Measurements from ENCODE around the gene ST3GAL5.

The ST3GAL5 gene

DNA sequence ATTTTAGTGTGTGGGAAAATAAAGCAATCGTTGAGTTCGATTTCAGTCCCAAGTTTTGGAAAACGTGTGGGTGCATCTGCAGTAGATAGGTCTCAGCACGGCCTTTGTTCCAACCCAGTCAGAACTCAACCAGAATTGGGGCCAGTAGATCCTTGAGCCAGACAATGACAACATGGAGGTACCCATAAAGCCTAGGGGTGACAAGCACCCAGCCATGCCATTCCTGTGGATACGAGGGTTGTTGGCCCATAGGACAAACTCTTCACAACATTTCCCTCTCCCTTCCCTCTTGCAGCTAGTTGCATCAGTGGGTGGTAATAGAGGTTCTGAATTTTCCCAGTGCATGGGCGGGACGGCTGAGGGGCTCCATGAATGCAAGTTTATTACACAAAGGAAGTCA lies 60.1 kb downstream of the ST3GAL5 start:
- DNase-seq, result no peak

DNA sequence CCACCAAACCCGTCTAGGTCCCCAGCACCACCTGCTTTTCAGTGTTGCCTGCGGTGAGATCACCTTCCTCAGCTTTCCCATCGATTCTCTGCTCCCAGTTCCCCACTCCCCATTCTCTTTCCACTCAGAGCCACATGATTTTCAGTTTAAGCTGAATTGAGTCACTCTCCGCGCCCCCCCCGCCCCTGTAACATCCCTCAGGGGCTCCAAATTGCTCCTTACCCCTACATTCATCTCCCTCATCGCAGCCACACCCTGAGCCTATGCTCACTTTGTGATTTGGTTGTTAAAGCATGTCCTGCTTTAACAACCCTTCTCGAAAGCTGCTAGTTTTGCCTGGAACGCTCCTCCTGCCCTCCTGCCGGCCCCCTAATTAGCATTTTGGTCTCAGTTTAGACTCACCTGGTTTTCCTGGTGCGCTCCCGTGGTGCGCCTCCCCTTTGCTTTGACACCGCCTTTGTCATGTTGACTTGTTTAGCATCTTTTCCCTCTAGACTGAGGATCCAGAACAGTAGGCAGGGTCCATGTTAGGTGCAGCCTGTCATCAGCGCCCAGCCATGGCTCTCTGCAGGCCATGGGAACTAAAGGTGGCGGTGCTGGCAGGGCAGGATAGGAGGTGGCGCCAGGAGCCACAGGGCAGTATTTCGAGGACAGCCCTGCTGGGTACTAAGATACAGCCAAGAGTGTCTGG lies 60.8 kb downstream of the ST3GAL5 start:
- no peak for DNase-seq

DNA sequence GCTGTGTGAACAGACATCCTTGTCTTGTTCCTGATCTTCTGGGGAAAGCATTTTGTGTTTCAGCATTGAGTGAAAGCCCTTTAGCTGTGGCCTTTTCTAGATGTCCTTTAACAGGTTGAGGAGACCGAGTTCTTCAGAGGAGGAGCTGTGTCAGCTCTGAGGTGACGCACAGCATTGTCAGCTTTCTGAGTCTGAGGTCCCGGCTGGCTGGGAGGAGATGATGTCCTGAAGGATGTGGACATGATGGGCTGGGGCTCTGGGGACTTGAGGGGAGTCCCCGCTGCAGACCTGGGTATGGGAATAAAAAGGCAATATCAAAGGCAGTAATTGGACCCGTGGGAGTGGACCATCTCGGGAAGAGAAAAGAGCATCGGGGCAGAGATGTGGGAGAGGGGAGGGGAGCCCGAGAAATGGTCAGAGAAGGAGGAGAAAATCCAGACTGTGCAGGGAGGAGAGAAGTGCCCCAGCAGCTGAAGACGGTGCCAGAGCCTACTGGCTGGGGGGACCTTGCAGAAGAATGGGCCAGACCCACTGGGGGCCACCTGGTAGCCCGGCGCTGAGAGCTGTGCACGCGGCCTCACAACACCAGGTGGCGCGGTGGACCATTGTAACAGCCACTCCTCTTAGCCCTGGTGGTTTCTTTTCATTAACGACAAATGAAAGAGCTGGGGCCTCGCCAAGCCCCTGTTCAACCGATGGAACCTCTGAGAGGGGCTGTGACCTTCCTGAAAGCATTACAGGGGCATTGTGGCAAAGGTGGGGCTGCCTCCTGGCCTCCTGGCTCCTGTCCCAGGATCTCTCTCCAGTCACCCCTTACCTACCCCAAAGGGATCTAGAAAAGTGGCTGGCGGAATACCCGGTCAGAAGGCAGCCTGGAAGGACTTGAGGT lies 61.6 kb downstream of the ST3GAL5 start:
- peak; percentile 40 for DNase-seq

DNA sequence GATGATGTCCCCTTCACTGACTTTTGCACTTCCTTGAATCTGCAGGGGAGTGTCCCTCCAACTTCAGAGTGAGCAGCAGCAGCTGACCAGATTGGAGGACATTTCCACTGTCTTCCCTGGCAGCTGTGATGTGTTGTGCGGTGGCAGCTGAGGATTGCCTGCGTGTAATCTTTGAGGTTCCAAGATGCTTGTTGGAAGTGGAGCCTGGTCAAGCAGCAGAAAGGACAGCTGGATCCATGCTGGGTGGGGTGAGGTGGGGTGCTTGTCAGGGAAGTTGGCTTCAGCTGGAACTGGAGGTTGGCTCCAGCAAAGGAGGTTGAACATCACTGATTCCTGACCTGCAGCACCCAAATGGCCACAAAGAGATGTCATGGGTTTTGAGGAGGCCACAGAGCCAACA lies 64.8 kb downstream of the ST3GAL5 start:
- DNase-seq, result no peak

DNA sequence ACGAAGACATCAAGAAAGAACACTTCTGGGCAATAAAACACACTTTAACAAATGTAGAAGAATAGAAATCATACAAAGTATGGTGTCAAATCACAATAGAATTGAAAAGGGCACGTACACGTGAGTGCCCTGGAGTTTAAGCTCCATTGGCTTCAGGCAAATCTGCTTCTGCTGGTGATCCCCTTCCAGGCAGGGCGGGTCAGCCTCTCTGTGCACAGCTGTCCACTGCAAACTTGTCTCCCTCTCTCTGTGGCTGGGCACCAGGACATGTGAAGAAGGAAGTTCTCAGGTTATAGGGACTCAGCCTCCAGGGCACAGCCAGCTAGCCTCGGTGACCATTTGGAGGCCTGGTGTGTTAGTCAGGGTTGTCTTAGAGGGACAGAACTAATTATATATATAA lies 66.0 kb downstream of the ST3GAL5 start:
- DNase-seq, result no peak

DNA sequence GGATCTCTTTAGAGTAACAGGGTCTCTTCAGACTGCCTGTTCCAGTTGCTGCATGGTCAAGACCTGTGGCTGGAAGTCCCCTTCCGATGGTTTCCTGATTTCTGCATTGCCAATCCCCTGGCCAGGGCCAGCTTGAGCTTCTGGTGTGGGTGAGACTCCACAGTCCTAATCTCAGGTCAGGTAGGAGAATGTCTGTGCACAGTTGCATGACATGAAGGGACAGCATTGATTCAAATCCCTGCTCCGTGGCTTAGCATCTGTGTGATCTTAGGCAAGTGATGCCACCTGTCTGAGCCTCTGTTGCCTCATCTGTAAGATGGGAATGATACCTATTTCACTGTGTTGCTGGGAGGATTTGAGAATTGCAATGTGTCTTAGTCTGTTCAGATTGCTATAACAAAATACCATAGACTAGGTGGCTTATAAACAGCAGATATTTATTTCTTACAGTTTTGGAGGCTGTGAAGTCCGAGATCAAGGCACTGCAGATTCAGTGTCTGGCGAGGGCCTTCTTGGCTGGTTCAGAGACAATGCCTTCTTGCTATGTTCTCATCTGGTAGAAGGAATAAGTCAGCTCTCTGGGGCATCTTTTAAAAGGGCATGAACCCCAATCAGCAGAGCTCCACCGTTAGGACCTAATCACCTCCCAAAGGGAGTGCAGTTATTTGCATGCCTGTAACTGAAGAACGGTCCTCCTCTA lies 68.8 kb downstream of the ST3GAL5 start:
- DNase-seq, result no peak

DNA sequence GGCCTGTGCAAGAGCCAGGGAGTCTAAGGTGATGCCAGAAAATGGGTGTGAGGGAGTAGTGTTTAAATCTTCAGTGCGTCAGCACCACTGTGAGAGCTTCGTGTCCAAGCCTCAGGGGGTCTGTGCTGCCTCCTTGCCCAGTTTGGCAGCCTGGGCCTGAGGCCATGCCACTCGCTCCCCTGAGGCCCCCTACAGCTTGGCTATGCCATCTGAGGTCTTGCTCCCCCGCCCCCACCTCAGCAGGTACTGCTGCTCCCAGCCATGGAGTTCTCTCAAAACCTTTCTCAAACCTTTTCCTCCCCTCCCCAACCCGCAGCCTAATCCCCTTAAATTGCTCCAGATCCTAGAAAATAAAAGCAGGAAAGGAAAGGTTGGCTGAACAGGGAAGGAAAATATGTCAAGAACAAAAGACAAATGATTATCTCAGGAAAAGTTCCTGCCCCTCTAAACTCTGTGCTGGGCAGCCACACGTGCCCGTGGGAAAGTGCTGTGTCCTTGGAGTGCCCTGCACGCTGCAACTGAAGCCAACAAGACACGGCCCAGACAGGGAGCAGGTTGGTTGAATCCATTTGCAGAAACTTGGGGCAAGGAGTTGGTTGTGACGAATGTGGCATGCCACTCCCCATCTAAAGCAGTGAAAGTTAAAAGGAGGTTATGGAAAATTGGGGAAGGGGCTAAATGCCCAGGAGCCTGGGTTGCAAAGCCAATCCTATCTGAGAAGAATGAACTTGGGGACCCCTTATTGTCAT lies 73.8 kb downstream of the ST3GAL5 start:
- no peak for DNase-seq

DNA sequence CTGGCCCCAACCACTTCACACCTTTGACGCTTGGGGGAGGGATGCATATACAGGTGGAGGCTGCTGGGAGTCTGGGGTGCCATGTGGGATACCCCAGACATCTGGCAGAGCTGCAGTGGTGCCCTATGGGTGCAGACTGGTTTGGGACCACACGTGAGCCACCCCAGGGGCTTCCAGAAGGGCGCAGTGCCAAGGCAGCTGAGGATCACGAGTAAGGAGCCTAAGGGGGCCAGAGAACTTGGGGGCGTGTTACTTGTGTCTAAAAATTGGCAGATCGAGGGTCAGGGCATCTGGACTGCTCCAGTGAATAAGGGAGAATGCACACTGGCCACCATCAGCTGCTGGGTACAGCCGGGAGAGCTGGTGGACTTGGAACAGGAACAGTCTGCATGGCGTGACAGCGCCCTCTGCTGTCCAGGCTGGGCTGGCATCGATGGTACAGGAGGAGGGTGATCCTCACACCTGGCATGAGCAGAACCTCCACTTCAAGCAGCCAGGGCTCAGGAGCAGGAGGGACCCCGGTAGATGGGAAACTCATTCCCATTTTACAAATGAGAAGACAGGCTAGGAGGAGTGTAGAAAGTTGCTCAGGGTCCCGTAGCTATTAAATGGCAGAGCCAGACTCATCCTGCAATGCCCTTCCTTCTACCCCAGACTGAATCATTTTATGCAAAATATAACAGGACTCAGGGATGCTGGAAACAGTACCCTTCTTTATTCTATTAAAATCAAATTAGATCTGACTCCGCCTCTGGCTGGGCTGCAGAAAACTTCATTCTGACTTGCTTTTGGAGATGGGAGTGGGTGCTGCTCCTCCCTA lies 74.6 kb downstream of the ST3GAL5 start:
- DNase-seq, result peak; percentile 75

DNA sequence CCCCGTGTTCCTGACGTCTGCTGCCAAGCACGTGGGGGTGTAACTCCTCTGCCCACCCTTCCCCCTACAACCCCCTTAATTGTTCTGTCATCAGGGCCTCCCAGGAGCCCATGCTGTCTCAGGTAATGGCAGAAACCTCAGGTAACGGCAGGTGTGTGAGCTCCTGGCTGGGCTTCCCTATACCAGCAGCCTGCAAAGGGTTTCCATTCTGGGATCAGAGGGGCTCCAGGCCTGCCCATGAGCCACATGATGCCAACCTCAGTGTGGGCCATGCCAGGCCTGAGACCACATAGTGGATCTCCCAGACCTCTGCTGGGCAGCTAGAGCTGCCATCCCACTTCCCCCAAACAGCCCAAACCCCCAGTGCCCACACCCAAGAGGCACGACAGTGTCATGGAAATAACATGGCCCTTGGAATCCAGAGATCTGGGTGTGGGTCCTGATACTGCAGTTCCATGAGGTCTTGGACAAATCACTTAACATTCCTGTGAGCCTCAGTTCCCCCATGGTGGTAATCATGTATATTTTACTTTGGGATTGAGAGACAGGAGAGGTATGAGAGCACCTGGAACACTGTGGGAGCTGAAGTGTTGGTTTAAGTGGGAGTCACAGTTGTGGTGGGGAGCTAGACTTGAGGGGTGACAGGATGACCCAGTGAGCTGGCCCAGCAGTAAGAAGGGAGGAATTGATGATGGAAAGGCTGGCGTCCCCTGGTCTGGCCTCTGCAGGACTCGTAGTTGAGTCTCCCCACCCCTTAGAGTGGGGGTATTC lies 75.4 kb downstream of the ST3GAL5 start:
- DNase-seq, result no peak

DNA sequence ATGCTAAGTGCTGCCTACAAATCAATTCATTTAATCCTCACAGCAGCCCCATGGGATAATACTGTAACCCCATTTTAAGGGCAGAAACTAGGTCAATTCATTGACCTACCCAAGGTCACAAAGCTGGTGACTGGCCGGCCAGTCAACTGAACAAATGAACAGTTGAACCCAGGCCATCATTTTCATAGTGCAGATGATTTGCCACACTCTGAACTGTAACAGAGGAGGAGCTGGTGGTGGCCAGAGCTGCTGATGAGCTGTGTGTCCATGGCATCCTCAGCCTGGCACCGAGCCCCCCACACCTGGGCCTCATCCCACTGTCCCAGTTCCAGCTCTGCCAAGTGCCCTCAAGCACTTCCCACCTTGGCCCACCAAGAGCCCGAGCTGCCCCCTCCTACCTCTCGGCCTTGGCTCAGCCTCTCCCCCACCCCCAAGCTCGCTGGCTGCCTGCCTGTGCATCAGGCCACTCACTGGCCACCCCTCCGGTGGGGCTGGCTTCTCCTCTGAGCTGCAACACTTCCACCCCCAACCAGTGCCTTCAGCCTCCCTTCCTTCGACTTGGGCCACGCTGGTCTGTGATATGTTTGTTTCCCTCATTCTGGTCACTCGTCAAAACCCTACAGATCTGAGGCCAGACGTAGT lies 76.6 kb downstream of the ST3GAL5 start:
- DNase-seq, result no peak

DNA sequence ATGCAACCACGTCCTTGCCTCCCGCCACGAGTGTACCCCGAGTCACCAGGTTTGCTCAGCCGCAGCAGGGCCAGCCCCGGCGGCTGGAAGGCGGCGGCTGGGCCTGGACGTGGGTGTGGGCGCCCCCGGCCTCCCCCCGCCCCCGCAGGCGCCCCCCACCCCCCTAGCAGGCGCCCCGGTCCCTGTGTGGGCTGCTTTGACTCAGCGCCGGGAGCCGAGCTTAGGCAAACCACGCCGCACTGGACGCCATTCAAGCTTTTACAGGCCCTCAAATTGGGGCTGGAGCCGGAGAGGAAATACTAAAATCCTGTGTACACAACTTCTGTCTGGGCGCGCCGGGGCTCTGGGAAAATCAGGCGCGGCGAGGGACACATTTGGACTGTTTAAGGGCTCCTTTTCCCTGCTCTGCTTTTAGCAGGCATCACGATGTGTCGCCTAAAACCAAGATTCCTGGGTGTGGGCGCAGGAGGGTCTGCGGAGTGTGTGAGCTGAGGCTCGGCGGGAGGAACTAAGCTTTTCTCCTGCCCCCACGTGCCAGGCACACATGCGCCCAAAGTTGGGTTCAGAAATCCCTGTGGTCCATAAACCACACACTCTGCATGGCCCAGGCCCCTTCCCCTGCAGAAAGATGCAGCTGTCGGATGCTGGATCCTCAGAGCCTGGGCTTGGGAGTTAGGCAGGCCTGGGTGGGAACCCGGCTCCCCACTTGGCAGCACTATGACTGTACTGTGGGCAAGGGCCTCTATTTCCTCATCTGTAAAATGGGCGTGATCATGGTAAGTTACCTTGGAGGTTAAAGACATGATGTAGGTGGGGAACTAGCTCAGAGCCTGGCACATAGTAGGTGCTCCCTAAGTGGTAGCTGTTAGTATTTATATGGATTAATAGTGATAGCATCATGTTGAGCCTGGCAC lies 77.4 kb downstream of the ST3GAL5 start:
- DNase-seq, result no peak

DNA sequence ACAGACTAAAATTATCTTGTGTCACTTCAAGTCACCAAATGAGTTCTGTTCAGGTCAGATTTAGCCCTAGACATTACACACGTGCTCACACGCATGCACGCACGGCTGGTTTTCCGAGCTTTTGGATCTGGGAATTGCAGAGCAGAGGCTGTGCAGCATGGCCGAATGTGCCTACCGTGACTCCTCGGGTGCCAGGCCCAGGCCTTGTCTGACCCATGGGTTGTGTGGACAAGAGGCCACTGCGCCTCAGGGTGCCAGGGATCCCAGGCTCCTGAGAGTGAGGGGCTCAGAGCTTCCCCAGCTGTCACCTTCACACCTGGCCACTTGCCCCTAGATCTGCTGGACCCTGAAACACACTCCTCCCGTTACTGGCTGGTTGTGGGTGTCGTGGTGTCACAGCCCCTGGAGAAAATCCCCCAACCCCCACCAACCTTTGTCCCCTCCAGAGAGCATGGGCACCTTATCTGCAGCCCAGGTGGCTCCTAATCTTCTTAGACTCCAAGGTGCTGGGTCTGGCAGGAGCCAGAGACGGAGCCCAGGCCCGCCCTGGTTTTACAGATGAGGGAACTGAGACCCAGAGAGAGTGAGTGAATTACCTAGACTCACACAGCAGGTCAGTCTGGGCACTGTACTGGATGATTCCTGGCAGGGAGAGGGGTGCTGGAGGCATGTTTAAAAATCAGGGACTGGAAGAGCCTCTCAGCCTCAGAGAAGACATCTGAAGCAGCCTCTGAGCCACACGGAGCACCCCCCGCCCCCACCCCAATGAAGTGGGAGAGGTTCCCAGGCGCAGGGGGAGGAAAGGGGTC lies 78.2 kb downstream of the ST3GAL5 start:
- no peak for DNase-seq

DNA sequence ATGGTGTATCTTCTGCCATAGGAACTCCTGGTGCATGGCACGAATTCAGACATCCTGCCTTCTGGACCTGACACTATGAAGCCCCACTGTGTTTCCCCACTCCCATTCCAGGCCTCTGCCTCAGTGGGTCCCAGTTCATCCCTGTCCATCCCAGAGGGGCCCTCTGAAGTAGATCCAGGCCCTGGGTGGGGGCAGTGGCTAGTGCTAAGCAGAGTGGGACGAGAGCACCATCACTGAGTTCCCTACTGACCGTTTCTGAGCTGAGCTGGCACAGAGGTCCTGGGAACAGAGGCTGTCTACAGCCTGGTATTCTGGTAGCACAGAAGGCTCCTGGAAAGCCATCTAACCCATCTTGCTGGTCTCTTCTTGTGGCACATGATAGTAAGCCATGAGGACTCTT lies 81.0 kb downstream of the ST3GAL5 start:
- DNase-seq, result no peak

DNA sequence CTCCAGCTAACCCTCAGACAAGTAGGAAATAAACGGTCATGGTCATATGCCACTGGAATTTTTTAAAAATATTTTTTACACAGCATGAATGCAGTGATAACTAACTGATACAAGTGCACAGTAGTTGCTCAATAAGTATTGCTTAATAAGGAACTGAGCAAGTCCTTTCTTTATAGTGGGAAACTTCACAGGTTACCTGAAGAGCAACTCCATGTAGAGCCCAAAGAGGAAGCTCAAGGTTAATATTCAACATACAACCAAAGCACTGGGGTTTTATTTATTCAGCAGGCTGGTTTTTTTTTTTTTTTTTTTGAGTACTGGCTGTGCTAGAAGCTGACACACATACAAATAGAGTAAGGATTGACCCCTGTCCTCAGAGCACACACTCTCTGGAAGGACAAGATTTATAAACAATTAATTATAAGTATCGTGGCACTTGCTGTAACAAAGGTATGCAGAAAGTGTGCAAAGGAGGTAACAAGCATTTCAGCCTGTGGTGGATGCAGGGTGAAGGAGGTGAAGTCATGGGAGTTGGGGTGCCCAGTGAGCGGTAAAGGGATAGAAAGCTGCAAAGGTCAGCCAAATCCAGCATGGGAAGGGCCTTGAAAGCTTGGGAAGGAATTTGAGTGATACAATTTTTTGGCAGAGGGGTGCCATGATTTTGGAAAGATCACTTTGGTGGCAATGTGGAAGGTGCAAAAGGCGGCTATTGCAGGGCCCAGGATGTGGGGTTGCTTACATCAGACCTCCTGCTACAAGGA lies 82.3 kb downstream of the ST3GAL5 start:
- no peak for DNase-seq

DNA sequence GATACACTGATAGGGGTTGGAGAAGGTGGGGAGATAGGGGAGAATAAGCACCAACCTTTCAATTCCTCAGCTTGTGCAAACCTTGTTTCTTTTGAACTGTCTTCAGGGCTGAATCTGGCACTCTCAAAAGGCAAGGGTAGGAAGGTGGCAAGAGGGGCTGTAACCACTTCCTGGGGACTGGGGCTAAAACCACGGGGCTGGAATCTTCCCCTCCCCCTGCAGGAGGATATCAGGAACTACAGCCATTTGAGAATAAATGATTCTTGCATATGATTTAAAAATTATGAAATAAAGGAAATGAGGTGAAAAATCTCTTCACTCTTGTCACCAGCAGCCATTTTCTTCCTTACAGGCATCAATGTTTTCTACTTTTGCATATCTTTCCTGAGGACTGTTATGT lies 84.2 kb downstream of the ST3GAL5 start:
- DNase-seq, result no peak

DNA sequence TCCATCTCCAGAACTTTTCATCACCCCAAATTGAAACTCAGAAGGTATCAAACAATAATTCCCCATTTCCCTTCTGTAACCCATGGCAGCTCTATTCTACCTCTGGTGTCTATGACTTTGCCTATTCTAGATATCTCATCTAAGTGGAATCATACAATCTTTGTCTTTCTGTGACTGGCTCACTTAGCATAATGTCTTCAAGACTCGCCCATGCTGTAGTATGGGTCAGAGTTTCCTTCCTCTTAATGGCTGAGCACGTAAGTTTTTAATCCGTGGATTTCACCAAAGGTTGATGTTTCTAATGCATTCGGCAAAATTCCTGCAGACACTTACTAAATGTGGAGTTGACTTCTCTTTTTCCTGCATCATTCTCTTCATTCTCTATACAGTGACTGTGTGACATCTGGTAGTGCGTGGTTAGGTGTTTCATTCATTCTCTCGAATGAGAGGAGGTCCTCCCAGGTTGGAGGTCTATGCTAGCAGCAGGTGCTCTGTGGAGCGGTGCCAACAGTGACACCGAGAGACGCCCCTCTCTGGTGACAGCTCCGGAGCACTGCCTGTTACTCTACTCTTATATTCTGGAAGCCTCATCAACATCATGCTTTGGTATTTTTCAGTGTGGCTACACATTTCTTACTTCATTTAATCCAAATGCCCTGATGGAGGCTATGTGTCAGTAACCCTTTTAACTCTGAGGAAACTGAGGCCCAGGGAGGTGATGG lies 84.9 kb downstream of the ST3GAL5 start:
- no peak for DNase-seq
